K562 (cell line): ENCODE measurements around the gene LOXHD1.

ENCODE experiments used
- ARID2 ChIP-seq: fragments of 450-650 bp; IDR thresholded peaks from 2 replicates; pipeline ENCODE4 v1.6.1; 2017; ENCODE audit warnings: antibody characterized with exemption, mild to moderate bottlenecking
- CBX2 ChIP-seq: fragments of 200-600 bp; sonication (generic); IDR thresholded peaks from one replicate; pipeline ENCODE4 v1.6.1; 2012; ENCODE audit warnings: mild to moderate bottlenecking, low read length, inconsistent platforms; ENCODE audit not compliant: insufficient read depth, poor library complexity, severe bottlenecking
- CCAR2 ChIP-seq: fragments of 200-400 bp; formaldehyde crosslinking; IDR thresholded peaks from 2 replicates; pipeline ENCODE4 v1.6.1; 2017; ENCODE audit warnings: mild to moderate bottlenecking, low read depth, low read length
- FOXJ3 ChIP-seq: sonication (generic); formaldehyde crosslinking; IDR thresholded peaks from 2 replicates; pipeline ENCODE4 v1.4.0; 2020; ENCODE audit warnings: mild to moderate bottlenecking, missing genetic modification reagents
- GTF2F1 ChIP-seq: IDR thresholded peaks from 2 replicates; pipeline ENCODE4 v1.6.1; 2011; ENCODE audit warnings: low read depth, low read length, improper control_type of control experiment
- RAD21 ChIP-seq, 2 experiments: fragments of 250-450 bp in 1 of 2; fragments of 450-650 bp in 1 of 2; sonication (Bioruptor Pico) in 1 of 2; formaldehyde crosslinking in 1 of 2; IDR thresholded peaks in 1 of 2; conservative IDR thresholded peaks in 1 of 2; 2 replicates each; pipeline versions ENCODE4 v1.4.0 to v1.8.0; 2020 to 2022; ENCODE audit warnings: mild to moderate bottlenecking in 2 of 2, moderate library complexity in 1 of 2
- SIN3A ChIP-seq, 2 experiments: fragments of 150-350 bp in 1 of 2; IDR thresholded peaks; 2 replicates each; pipeline ENCODE4 v1.6.1; 2011 to 2016; ENCODE audit warnings: borderline replicate concordance in 2 of 2, low read depth in 2 of 2, low read length in 2 of 2, mild to moderate bottlenecking in 2 of 2, moderate library complexity in 2 of 2; ENCODE audit not compliant: control insufficient read depth in 1 of 2
- SIX5 ChIP-seq, 2 experiments: IDR thresholded peaks; 2 replicates each; pipeline ENCODE4 v1.6.1; 2011; ENCODE audit warnings: low read length in 2 of 2, borderline replicate concordance in 1 of 2, low read depth in 1 of 2, mild to moderate bottlenecking in 1 of 2, moderate library complexity in 1 of 2; ENCODE audit not compliant: insufficient read depth in 1 of 2
- SREBF2 ChIP-seq: sonication (generic); formaldehyde crosslinking; IDR thresholded peaks from 2 replicates; pipeline ENCODE4 v1.4.0; 2020; ENCODE audit warnings: mild to moderate bottlenecking, missing genetic modification reagents
- TAF1 ChIP-seq: IDR thresholded peaks from 2 replicates; pipeline ENCODE4 v1.6.1; 2011; ENCODE audit warnings: mild to moderate bottlenecking, low read length, moderate library complexity; ENCODE audit not compliant: insufficient read depth, control insufficient read depth, severe bottlenecking; ENCODE audit errors: extremely low read depth
- ZFP1 ChIP-seq: fragments of 450-650 bp; formaldehyde crosslinking; IDR thresholded peaks from 2 replicates; pipeline ENCODE4 v1.4.0; 2020; ENCODE audit warnings: mild to moderate bottlenecking, mixed read lengths
- ZNF695 ChIP-seq: fragments of 450-650 bp; formaldehyde crosslinking; IDR thresholded peaks from 2 replicates; pipeline ENCODE4 v1.4.0; 2020; ENCODE audit warnings: mild to moderate bottlenecking, moderate library complexity
- TF ChIP-seq, protein P1 (sequence below), 3 experiments: IDR thresholded peaks in 2 of 3; conservative IDR thresholded peaks in 1 of 3; 2 replicates each; pipeline ENCODE4 v1.5.1; 2011 to 2012; ENCODE audit warnings: low read length in 3 of 3, mild to moderate bottlenecking in 3 of 3, control low read depth in 2 of 3, improper control_type of control experiment in 1 of 3, inconsistent platforms in 1 of 3, low read depth in 1 of 3, mixed read lengths in 1 of 3, moderate library complexity in 1 of 3; ENCODE audit not compliant: insufficient read depth in 2 of 3
- TF ChIP-seq, protein P2 (sequence below), 2 experiments: fragments of 450-650 bp in 1 of 2; sonication (generic) in 1 of 2; formaldehyde crosslinking in 1 of 2; IDR thresholded peaks; 2 replicates each; pipeline versions ENCODE4 v1.7.1 to v1.9.0; 2016 to 2022; ENCODE audit warnings: inconsistent platforms in 1 of 2, mild to moderate bottlenecking in 1 of 2, missing genetic modification reagents in 1 of 2

DNA sequence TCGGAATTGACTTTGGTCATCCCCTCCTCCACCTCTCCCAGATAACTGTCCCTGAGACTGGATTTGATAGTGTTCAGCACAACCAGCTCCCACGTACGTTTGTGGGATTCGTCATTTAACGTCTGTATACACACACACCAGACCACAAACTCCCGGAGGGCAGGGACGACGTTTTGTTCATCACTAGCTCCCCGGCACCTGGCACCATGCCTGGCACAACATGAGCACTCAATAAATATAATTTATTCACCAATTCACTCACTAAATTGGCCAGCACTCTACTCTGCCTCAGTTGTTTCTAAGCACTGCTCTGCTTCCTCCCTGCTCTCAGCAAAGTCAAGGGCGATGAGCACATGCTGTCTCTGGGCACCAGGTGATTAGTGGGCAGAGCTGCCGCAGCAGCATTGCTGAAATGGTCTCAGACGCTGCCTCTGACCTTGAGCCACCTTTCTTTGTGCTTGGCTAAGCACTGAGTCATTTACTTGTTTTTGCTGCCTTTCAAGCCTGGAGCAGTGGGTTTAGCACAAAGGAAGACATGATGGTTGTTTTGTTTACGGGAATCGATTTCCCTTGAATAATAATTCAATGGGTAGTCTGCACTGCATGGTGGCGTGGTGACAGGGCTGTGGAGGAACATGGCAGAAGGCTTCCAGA, 19.3 kb upstream of the LOXHD1 start:
- TF ChIP-seq ZNF695 (CRISPR knock-in tag) (no peak), CCAR2 (no peak), TAF1 (no peak), ZFP1 (CRISPR knock-in tag) (no peak), ARID2 (no peak), CBX2 (no peak), SREBF2 (no peak), SIN3A (IDR thresholded peaks at IDR 0.05; ENCODE audit: borderline replicate concordance in 2 of 2, control insufficient read depth in 1 of 2, low read depth in 2 of 2, low read length in 2 of 2) (no peak), FOXJ3 (CRISPR knock-in tag) (no peak), SIX5 (IDR thresholded peaks at IDR 0.05; ENCODE audit: borderline replicate concordance in 1 of 2, insufficient read depth in 1 of 2, low read depth in 1 of 2, low read length in 2 of 2) (no peak), GTF2F1 (no peak), RAD21 (CRISPR knock-in tag; conservative IDR thresholded peaks at IDR 0.05 in 1 of 2, IDR thresholded peaks at IDR 0.05 in 1 of 2) (no peak)
- TF ChIP-seq, protein P1, sequence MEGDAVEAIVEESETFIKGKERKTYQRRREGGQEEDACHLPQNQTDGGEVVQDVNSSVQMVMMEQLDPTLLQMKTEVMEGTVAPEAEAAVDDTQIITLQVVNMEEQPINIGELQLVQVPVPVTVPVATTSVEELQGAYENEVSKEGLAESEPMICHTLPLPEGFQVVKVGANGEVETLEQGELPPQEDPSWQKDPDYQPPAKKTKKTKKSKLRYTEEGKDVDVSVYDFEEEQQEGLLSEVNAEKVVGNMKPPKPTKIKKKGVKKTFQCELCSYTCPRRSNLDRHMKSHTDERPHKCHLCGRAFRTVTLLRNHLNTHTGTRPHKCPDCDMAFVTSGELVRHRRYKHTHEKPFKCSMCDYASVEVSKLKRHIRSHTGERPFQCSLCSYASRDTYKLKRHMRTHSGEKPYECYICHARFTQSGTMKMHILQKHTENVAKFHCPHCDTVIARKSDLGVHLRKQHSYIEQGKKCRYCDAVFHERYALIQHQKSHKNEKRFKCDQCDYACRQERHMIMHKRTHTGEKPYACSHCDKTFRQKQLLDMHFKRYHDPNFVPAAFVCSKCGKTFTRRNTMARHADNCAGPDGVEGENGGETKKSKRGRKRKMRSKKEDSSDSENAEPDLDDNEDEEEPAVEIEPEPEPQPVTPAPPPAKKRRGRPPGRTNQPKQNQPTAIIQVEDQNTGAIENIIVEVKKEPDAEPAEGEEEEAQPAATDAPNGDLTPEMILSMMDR (IDR thresholded peaks at IDR 0.05 in 2 of 3, conservative IDR thresholded peaks at IDR 0.05 in 1 of 3; ENCODE audit: insufficient read depth in 2 of 3, low read depth in 1 of 3, low read length in 3 of 3) = no peak
- TF ChIP-seq, protein P2, sequence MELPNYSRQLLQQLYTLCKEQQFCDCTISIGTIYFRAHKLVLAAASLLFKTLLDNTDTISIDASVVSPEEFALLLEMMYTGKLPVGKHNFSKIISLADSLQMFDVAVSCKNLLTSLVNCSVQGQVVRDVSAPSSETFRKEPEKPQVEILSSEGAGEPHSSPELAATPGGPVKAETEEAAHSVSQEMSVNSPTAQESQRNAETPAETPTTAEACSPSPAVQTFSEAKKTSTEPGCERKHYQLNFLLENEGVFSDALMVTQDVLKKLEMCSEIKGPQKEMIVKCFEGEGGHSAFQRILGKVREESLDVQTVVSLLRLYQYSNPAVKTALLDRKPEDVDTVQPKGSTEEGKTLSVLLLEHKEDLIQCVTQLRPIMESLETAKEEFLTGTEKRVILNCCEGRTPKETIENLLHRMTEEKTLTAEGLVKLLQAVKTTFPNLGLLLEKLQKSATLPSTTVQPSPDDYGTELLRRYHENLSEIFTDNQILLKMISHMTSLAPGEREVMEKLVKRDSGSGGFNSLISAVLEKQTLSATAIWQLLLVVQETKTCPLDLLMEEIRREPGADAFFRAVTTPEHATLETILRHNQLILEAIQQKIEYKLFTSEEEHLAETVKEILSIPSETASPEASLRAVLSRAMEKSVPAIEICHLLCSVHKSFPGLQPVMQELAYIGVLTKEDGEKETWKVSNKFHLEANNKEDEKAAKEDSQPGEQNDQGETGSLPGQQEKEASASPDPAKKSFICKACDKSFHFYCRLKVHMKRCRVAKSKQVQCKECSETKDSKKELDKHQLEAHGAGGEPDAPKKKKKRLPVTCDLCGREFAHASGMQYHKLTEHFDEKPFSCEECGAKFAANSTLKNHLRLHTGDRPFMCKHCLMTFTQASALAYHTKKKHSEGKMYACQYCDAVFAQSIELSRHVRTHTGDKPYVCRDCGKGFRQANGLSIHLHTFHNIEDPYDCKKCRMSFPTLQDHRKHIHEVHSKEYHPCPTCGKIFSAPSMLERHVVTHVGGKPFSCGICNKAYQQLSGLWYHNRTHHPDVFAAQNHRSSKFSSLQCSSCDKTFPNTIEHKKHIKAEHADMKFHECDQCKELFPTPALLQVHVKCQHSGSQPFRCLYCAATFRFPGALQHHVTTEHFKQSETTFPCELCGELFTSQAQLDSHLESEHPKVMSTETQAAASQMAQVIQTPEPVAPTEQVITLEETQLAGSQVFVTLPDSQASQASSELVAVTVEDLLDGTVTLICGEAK (IDR thresholded peaks at IDR 0.05) = no peak
- TF ChIP-seq, protein P2 (CRISPR knock-in tag; IDR thresholded peaks at IDR 0.05) = no peak
